HG02610 (cell line): ENCODE results near the gene SNRNP35.
"Not testable (repeated sequence)": the region's sequence is repeated elsewhere in the genome, so short reads cannot be mapped to it uniquely, and the experiment has no call there.

Experiments
- ATAC-seq: cut with Tn5 transposase; IDR thresholded peaks from one replicate; pipeline ENCODE4 v1.9.1; 2021; ENCODE audit warnings: mild to moderate bottlenecking, moderate library complexity; ENCODE audit not compliant: unreplicated experiment

Gene SNRNP35, protein sequence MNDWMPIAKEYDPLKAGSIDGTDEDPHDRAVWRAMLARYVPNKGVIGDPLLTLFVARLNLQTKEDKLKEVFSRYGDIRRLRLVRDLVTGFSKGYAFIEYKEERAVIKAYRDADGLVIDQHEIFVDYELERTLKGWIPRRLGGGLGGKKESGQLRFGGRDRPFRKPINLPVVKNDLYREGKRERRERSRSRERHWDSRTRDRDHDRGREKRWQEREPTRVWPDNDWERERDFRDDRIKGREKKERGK

DNA sequence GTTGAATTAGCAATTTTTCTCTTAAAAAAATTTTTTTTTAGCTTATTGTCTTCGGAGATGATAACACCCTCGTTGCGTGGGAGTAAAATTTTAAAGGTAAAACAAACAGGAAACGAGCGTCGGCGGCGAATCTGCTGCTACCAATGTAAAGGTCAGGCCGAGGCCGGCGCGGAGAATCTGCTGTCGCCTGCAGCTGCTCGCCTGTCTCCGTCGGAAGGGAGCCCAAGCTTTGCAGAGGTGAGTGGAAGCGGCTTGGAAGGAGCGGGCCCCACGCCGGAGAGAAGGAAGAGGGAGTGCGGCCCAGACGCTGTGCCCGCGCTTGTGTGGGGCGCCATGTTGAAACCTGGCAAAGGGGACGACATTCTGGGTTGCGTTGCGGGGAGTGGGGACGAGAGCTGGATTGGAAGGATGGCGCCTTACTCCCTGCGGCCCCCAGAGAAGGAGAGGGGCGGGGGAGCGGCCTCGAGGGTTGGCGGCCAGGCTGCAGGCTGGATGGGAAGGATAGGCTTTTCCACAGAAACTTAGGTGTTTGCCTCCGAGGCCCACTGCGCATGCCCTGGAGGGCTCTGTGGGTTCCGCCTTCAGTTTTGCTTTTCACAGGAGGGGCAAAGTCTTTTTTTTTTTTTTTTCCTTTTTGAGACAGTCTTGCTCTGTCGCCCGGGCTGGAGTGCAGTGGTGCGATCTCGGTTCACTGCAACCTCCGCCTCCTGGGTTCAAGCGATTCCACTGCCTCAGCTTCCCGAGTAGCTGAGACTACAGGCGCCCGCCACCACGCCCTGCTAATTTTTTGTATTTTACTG, at the start of gene SNRNP35:
SNRNP35 (plus strand) TSS at position 160 of the 800 bp plus-strand sequence. CDS start 7,402 bp downstream, outside the sequence.
- ATAC-seq = no peak

DNA sequence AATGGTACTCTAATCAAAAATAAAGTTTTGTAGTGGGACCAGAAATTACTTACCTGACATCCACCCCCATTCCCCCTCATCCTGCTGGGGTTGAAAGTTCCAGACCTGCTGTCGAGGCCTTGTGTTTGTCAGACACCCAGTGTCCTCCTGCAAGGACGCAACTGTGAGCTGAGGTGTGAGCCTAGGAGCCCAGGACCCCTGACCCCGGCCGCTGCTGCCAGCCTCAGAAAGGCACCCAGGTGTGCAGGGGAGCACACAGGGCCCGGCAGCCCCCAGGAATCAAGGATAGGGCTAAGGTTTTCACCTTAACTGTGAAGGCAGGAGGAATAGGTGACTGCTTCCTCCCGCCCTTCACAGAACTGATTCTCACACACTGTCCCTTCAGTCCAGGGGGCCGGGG, 49.3 kb upstream of the SNRNP35 start:
- ATAC-seq = not testable (repeated sequence)

DNA sequence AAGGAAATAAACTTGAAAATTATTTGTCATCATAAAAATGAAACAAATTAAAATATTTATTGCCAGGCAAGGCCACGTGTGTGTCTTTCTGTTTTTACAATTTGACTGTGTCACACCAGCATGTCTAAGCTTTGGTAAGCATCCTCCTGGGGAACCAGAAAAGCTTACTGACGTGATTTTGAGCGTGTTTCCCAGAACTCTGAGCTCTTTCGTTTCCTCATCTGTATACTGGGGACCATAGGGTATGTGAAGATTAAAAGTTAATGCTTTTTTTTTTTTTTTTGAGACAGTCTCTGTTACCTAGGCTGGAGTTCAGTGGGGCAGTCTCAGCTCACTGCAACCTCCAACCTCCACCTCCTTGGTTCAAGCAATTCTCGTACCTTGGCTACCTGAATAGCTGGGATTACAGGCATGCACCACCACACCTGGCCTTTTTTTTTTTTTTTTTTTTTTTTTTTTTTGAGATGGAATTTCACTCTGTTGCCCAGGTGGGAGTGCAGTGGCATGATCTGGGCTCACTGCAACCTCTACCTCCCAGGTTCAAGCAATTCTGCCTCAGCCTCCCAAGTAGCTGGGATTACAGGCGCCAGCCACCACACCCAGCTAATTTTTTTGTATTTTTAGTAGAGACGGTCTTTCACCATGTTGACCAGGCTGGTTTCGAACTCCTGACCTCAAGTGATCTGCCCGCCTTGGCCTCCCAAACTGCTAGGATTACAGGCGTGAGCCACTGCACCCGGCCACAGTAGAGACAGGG, 48.5 kb upstream of the SNRNP35 start:
- ATAC-seq = not testable (repeated sequence)

DNA sequence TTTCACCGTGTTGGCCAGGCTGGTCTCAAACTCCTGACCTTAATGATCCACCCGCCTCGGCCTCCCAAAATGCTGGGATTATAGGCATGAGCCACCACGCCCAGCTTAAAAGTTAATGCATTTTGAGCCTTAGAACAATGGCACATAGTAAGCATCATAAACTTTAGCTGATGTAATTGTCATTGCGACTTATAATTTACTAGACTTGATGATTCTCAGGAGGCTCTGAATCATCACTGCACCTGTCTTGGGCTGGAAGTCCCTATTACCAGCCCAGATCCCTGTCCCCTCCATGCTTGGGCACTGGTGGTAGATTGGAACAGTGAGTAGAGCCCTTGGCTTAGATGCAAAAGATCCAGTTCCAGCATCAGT, 47.9 kb upstream of the SNRNP35 start:
- no peak for ATAC-seq

DNA sequence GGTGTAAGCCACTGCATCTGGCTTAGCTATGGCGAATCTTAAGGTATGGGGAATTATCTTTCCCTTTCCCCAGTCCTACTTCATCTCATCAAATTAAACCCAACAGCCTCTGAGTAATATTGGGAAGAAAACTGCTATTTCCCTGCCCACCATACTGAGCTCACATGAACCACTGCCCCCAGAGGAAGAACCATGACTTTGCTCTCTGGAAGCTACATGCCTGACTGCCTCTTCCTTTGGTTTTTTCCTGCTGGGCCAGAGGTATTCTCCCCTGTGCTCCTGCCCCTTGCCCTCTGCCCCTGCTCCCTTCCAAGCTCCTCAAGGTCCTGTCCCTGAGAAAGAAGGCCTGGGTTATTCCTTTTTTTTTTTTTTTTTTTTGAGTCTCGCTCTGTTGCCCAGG, 36.6 kb upstream of the SNRNP35 start:
- ATAC-seq = no peak

DNA sequence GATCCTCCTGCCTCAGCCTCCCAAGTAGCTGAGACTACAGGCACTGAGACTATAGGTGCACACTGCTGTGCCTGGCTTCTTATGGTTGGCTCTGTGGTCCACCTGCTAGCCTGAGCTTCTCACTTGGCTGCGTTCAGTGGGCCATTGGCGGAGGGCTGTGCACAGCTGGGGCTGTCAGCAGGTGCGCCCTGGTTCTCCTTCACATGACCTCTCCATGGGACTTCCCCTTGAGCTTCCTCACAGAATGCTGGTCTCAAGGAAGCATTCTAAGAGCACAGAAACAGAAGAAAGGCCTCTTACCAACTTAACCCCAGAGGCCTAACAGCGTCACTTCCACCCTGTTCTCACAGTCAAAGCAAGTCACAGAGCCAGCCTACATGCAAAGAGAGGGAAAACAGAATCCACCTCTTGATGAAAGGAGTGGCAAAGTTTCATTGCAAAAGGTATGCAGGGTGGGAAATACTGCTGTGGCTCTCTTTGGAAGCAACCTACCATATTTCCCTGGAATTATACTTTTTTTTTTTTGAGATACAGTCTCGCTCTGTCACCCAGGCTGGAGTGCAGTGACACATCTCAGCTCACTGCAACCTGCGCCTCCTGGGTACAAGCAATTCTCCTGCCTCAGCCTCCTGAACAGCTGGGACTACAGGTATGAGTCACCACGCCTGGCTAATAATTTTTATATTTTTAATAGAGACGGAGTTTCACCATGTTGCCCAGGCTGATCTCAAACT, 30.7 kb upstream of the SNRNP35 start:
- ATAC-seq = peak; percentile 93

DNA sequence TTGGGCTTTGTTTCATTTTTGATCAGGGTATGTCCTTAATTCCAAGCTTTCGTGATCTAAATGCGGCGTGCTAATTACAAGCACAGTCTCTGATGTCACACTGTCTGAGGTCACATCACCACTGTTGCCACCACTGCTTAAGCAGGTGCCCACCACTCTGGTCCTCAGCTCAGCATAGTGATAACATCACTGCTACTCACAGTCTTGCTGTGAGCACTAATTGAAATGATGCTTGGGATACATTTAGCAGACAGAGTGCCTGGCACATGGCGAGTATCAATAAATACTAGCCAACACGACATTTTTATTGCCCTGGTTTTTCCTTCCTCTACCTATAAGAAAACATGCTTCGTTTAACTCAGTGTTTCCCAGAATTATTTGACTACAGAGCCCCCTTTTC, 29.3 kb upstream of the SNRNP35 start:
- ATAC-seq = no peak

DNA sequence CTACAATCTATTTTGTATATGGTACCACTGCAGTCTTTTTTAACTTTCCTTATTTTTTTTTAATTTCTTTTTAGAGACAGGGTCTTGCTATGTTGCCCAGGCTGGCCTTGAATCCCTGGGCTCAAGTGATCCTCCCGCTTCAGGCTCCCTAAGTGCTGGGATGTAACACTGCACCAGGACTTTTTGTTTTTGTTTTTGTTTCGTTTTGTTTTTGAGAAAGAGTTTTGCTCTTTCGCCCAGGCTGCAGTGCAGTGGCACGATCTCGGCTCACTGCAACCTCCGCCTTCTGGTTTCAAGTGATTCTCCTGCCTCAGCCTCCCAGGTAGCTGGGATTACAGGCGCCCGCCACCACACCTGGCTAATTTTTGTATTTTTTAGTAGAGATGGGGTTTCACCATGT, 28.8 kb upstream of the SNRNP35 start:
- not testable (repeated sequence) for ATAC-seq

DNA sequence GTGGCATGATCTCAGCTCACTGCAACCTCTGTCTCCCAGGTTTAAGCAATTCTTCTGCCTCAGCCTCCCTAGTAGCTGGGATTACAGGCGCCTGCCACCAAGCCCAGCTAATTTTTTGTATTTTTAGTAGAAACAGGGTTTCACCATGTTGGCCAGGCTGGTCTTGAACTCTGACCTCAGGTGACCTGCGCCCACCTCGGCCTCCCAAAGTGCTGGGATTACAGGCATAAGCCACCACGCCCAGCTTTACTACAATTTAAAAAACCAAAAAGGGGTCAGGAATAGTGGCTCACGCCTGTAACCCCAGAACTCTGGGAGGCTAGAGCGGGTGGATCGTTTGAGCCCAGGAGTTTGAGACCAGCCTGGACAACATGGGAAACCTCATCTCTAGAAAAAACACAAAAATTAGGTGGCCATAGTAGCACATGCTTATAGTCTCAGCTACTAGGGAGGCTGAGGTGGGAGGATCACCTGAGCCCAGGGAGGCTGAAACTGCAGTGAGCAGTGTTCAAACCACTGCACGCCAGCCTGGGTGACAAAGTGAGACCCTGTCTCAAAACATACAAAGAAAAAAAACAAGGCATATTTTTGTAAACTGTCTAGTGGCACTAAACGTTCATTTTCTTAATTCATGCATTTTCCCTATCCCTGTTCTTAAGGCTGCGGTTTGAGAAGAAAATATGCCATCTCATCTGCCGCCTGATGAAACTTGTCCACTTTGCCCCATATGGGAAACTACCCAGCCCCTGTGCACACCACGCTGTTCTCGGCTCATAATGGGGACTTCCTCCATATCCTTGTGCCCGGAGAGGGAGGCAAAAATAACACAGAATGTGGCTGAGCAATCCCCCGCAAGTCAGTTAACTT, 25.8 kb upstream of the SNRNP35 start:
- ATAC-seq = peak; percentile 18

DNA sequence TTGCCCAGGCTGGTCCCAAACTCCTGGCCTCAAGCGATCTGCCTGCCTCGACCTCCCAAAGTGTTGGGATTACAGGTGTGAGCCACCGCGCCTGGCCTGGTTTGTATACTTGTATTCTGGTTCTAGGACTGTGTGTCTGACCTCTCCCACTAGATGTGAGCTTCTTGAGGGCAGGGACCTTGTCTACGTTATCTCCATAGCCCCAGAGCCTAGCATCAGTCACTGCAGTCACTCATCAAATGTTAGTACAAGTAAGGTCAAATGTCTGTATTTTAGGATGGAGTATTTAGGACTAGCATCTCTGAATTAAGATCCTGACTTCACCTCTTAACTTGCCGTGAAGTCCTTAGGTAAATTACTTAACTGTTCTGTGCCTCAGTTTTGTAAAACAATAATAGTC, 24.3 kb upstream of the SNRNP35 start:
- ATAC-seq = no peak

DNA sequence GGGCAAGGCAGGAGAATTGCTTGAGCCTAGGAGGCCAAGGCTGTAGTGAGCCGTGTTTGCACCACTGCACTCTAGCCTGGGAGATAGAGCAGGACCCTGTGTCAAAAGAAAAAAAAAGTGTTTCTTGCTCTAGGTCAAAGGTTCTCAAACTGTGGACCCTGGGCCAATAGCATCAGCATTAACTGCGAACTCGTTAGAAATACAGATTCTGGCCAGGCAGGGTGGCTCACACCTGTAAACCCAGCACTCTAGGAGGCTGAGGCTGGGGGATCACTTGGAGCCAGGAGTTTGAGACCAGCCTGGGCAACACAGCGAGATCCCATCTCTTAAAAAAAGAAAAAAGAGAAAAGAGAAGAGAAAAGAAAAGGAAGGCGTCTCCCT, 22.3 kb upstream of the SNRNP35 start:
- no peak for ATAC-seq

DNA sequence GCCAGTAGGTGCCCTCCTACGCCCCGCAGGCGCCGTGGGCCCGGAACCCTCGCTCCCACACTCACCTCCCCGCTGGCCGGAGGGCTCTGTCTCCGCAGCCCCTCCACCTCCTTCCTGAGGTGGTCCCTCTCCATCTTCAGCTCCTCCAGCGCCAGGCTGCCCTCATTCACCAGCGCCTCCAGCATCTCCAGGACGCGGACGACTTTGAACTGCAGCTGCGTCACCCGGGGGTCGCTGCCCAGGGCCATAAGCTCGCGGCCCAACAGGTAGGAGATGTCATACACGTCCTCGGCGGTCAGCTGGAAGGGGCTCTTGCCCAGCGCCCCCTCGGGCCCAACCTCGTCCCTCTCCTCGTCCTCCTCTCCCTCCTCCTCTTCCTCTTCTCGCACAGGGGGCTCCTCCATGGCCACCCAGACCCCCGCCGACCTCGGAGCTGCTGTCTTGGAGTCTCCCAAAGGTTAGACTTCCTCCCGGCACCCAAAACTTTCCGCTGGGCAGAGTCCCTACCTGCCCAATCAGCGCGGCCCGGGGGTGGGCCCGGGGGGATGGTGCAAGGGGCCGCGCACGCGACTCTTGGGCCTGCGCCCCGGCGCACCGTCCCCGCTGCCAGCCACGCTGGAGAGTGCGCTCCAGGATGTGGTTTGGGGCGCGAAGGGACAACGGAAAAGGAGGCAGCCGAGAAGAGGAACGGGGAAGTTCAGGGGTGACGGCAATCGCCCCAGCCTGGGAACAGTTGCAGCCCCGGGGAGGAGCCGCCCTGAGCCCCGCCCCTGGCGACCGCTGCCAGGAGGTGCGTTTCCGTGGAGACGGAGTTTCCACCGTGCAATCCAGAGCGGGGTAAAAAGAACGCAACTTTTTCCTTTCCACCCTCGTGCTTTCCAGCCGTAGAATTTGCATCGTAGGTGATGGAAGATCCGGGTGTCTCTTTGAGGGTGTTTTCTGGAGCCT, 21.6 kb upstream of the SNRNP35 start, which contains the start of gene RILPL2:
RILPL2 (minus strand) TSS at position 668 of the 948 bp plus-strand sequence; CDS start at position 404, 264 bp downstream.
- peak; percentile 74 for ATAC-seq

DNA sequence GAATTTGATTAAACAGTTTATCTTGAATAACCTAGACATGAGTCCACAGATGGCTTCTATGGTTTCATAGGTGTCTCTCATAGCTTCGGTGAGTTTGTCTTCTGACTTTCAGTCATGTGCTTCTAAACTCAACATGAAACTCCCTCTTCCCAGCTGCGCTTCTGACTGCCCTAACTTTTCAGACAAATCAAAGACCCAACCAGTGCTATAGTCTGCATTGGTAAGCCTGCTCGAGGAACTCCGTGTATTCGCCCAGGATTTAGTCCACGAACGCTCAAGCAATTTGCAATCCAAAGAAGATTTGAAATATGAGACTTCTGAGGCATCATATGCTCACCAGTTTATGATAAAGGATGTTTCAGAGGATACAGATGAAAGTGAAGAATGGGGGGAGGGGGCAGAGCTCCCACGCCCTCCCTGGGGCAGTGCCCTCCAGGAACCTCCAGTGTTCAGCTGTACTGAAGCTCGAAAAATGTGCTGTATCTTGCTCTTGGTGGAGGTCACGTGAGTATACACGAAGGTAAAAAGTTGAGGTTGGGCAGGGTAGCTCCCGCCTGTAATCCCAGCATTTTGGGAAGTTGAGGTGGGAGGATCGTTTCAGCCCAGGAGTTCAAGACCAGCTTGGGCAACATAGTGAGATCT, 16.3 kb upstream of the SNRNP35 start:
- peak; percentile 36 for ATAC-seq

DNA sequence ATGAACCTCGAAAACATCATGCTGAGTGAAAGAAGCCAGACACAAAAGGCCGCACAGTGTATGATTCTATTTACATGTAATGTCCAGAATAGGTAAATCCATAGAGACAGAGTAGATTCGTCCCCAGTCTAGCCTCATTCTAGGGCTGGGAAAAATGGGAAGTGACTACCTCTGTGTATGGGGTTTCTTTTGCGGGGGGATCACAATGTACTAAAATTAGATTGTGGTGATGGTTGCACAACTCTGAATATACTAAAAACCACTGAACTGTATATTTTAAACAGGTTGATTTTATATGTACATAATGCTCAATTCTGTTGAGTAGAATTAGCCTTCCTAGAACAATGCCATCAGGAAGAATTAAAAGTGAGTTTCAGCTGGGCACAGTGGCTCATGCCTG, 15.2 kb upstream of the SNRNP35 start:
- no peak for ATAC-seq

DNA sequence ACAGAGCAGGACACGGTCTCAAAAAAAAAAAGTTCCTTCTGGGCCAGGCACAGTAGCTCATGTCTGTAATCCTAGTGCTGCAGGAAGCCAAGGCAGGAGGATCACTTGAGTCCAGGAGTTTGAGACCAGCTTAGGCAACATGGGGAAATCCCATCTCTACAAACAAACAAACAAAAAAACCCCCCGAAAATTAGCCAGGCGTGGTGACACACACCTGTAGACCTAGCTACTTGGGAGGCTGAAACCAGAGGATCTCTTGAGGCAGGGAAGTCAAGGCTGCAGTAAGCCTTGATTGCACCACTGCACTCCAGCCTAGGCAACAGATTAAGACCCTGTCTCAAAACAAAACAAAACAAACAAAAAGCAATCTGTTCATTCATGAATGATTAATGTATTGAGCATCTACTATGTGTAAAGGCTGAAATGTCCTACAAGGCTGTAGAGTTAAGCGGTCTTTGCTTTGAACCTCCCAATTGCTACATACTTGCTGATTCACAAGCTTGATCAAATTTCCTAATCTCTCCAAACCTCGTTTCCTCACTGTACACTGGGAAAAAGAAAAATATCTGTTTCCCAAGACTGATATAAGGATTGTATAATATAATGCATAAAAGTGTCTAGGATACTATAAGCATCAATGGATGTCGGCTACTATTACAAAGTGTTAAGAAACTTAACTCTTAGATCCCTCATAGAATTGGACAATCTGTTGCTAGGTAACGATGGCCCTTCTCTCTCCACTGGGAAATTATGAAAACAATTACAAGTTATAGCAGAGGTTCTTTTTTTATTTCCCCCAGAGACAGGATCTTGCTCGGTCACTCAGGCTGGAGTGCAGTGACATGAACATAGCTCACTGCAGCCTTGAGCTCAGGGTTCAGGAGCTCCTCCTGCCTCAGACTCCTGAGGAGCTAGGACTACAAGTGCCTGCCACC, 13.6 kb upstream of the SNRNP35 start:
- ATAC-seq = no peak

DNA sequence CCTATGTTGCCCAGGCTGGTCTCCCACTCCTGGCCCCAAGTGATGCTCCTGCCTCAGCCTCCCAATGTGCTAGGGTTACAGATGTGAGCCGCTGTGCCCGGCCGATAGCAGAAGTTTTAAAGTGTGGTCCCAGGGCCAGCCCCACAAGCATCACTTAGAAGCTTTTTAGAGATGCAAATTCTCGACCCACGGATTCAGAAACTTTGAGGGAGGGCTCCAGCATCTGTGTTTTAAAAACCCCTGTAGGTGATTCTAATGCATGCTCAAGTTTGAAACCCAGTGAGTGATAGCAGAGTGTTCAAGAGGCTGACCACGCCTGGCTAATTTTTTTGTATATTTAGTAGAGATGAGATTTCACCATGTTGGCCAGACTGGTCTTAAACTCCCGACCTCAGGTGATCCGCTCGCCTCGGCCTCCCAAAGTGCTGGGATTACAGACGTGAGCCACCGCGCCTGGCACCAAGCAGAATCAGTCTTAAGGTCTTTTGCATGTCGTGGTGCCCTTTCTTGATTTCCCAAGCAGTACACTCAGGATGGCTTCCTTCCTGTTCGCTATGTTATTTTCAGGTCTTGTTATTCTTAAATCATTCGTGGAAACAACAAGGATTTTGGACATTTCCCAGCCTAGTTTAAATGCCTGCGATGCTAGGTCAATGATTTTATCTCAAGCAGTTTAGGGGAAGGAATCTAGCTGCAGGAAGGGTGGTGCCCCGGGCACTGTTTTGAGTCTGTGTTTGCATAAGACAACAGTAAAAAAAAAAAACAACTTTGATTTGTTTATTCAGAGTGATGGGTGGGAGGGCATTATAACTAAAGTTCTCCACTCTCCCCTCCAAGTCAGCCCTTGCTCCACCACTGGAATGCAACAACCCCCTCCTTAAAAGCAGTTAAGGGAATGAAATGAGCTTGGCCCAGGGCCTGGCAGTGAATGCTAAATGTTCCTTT, 12.3 kb upstream of the SNRNP35 start:
- ATAC-seq = no peak
